Measurements from ENCODE around the gene PYDC1.
"Not testable (repeated sequence)": the region's sequence is repeated elsewhere in the genome, so short reads cannot be mapped to it uniquely, and the experiment has no call there.

Gene PYDC1

DNA sequence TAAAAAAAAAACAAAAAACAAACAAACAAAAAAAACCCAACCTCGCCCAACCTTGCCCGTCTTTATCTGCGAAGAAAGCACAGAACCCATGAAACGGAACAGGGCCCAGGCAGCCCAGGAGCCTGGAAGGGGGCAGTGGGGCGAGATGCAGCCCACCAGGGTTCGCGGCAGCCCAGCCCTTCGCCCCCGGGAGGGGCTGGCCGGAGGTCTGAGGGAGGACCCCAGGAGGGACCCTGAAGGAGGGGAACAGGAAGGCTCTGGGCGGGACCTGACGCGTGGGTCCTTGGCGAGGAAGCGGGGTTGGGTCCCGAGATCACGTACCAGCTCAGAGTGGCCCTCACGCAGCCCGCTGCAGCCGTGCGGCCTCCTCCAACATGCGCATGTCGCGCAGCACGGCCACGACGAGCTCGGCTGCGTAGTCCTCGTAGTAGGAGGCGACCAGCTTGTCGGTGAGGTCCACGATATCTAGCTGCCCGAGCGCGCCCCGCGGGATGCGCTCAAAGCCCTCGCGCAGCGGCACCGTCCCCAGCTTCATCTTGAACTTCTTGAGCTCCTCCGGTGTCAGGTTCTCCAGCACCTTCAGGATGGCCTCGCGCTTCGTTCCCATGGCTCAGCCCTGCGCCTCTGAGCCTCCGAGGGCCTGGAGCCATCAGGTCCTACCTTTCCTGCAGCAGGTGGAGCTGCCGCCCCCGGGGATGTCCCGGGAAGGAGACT lies at the start of gene PYDC1:
TSS of gene PYDC1 (minus strand) at position 714 of the 714 bp plus-strand sequence. CDS start at position 607, 107 bp downstream.
- in situ Hi-C loops (cut with MboI; ENCODE audit: low sequenced_read_pairs) = no loop called here

DNA sequence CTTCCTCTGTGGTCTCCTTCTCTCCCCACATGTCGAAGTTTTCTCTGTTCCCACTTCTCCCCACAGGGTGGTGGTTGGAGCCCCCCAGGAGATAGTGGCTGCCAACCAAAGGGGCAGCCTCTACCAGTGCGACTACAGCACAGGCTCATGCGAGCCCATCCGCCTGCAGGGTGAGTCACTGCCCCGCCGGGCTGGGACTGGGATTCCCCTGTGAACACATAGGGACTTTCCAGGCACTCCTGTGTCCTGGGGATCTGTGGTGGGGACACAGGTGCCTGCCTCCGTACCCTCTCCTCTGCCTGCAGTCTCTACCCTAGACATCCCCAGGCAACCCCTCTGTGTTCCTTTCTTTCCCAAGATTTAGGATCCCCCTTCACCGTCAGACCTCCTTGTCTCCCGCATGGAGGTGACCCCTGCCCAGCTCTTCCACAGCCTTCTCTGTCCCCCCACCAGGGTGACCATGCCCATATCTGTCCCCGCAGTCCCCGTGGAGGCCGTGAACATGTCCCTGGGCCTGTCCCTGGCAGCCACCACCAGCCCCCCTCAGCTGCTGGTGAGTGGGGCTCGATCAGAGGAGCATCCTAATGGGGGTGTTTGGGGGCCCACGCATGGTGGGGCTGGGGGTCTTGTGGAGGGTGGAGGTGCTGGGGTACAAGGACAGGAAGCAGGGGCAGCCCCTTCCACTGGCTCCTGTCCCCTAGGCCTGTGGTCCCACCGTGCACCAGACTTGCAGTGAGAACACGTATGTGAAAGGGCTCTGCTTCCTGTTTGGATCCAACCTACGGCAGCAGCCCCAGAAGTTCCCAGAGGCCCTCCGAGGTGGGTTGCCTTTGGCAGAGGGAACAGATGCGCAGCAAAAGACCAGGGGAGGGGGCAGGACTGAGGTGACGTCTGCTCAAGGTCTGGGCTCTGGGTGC lies 48.7 kb upstream of the PYDC1 start:
- in situ Hi-C loops (cut with MboI; ENCODE audit: low sequenced_read_pairs) = no loop called here

DNA sequence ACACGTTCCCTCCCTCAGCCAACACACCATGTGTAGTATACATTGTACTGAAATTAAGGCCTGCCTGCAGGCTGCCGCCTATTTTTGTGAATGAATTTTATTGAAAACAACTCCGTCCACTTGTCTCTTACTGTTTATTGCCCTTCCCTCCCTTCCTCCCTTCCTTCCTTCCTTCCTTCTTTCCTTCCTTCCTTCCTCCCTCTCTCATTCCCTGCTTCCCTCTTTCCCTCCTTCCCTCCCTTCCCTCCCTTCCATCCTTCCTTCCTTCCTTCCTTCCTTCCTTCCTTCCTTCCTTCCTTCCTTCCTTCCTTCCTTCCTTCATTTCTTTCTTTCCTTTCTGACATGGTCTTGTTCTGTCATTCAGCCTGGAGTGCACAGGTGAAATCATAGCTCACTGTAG lies 45.1 kb upstream of the PYDC1 start:
- in situ Hi-C loops (cut with MboI; ENCODE audit: low sequenced_read_pairs) = no loop called here

DNA sequence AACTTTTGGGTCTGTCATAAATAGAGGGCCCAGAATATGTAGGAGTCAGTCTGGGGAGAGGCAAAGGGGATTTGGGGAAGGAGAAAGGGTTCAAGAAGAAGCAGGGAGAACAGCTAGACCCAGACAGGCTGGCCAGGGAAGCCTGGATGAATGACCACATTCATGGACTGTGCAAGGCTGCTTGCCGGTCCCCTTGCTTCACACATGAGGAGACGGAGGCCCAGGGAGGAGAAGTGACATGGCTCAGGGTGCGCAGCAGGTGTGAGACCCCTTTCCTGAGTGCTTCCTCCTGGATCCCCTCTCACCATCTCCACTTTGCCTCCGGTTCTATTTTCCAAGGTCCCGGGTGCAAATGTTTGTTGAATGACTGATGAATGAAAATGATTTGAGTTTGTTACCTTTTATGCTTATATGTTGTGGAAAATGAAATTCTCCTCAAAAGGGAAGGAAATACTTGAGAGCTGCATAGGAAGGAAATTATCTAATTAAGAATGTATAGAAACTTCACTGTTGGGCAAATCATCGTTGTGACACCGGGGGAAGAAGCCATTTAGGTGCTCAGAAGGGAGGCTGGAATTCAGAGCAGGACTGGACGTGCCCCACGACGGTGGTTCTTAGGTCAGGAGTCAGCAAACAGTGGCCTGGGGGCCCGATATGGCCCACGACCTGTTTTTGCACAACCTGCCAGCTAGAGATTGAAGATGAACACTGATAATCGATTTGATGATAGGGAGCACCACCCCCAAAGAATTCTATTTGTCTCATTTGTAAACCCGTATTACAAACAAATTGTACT lies 43.4 kb upstream of the PYDC1 start:
- in situ Hi-C loops (cut with MboI; ENCODE audit: low sequenced_read_pairs) = no loop called here

DNA sequence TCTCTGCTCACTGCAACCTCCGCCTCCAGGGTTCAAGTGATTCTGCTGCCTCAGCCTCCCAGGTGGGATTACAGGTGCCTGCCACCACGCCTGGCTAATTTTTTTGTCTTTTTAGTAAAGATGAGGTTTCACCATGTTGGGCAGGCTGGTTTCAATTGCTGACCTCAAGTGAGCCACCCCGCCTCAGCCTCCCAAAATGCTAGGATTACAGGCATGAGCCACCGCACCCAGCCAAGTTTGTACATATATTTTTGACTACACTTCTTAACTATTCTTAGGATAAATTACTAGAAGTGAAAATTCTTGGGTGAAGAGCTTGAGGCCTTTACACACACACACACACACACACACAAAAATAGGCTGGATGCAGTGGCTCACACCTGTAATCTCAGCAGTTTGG lies 41.4 kb upstream of the PYDC1 start:
- in situ Hi-C loops (cut with MboI; ENCODE audit: low sequenced_read_pairs) = no loop called here

DNA sequence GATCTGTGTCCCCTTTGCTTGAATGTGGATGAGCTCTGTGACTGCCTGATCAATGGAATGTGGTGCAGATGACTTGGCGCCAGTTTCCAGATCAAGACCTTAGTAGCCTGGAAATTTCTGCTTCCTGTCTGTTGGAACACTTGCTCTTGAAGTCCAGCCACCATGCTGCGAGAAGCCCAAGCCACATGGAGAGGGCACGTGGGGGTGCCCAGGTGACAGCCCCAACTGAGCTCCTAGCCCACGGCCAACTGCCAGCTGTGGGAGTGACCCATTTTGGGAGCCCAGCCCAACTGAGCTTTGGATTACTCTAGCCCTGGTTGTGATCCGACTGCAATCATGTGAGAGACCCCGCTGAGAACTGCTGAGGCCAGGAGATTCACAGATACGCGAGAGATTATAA lies 39.5 kb upstream of the PYDC1 start:
- in situ Hi-C loops (cut with MboI; ENCODE audit: low sequenced_read_pairs) = no loop called here

DNA sequence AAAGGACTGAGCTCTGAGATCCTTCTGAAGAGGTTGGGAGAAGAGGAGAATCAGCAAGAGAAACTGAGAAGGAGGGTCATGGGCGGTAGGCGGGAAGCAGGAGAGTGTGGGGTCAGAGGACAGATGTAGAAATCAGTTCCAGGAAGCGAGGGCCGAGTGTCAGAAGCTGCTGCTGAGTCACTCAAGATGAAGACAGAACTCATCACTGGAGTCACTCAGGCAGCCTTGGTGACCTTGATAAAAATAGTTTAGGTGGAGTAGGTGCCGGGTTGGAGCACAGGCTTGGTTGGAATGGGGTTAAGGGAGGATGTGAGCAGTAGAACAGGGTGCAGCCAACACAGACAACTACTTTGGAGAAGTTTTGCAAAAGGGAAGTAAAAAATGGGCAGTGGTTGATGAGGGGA lies 36.7 kb upstream of the PYDC1 start:
- in situ Hi-C loops (cut with MboI; ENCODE audit: low sequenced_read_pairs) = no loop called here

DNA sequence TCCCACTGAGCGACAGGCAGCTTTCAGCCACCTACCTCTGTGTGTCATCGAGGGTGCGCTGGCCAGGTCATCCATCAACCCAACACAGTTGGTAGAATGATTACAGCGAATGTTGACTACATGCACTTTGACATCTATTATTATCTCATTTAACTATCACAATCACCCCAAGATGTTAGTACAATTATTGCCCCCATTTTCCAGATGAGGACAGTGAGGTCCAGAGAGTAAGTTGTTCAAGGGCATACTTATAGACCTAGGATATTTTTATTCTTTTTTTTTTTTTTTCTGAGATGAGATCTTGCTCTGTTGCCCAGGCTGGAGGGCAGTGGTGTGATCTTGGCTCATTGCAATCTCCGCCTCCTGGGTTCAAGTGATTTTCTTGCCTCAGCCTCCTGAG lies 34.5 kb upstream of the PYDC1 start:
- in situ Hi-C loops (cut with MboI; ENCODE audit: low sequenced_read_pairs) = no loop called here

DNA sequence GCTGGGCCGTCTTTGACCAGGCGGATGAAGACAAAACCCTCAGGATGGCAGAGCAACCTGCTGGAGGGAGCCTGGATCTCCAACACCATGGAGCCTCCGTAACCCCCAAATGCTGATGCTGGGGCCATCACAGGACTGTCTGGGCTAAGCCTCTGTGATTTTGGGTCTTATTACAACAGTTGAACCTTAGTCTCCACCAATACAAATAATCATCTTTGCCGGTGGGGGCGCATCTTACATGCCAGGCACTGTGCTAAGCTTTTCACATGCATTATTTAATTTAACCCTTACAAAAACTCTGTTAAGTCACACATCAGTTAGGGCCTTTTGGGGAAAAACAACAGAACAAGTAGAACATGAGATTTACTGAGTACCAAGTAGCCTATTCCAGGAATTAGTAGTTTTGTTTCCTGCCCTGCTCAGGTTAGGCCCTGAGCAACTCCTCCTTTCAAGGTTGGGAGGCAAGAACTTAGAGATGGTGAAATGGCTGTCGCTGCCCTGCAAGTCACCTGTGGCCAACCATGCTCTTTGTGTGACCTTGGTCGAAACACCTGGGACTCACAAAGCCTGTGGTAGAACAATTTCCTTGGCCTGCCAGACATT lies 33.9 kb upstream of the PYDC1 start:
- in situ Hi-C loops (cut with MboI; ENCODE audit: low sequenced_read_pairs) = no loop called here

DNA sequence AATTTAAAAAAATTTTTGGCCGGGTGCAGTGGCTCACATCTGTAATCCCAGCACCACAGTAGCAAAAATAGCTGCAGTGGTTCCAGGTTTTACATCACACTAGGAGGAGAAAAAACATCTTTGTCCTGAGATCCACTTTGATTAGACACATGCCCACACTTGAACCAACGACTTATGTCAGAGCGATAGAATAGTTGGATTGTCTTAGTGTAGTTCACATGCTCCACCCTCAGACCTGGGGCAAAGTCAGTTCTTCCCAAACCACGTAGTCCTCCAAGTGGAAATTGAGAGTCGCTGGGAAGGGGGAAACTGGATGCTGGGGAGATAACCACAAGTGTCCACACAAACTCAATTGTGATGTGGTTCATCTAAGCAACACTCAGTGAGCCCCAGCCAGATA lies 31.4 kb upstream of the PYDC1 start:
- in situ Hi-C loops (cut with MboI; ENCODE audit: low sequenced_read_pairs) = no loop called here

DNA sequence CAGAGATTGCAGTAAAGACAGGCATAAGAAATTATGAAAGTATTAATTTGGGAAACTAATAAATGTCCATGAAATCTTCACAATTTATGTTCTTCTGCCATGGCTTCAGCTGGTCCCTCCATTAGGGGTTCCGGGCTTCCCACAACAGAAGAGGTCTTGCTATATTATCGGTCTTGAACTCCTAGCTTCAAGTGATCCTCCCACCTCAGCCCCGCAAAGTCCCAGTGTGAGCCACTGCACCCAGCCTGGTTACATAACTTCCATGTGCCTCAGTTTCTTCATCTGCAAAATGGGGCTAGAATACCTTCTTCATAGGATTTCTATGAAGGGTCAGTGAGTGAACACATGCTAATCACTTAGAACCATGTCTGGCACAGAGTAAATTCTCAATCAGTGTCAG lies 29.4 kb upstream of the PYDC1 start:
- in situ Hi-C loops (cut with MboI; ENCODE audit: low sequenced_read_pairs) = no loop called here

DNA sequence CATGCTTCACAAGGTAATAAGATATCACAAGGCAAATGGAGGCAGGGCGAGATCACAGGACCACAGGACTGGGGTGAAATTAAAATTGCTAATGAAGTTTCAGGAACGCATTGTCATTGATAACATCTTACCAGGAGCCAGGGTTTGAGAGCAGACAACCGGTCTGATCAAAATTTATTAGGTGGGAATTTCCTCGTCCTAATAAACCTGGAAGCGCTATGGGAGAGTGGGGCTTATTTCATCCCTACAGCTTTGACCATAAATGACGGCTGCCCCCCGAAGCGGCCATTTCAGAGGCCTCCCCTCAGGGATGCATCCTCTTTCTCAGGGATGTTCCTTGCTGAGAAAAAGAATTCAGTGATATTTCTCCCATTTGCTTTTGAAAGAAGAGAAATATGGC lies 28.7 kb upstream of the PYDC1 start:
- in situ Hi-C loops (cut with MboI; ENCODE audit: low sequenced_read_pairs) = not testable (repeated sequence)

DNA sequence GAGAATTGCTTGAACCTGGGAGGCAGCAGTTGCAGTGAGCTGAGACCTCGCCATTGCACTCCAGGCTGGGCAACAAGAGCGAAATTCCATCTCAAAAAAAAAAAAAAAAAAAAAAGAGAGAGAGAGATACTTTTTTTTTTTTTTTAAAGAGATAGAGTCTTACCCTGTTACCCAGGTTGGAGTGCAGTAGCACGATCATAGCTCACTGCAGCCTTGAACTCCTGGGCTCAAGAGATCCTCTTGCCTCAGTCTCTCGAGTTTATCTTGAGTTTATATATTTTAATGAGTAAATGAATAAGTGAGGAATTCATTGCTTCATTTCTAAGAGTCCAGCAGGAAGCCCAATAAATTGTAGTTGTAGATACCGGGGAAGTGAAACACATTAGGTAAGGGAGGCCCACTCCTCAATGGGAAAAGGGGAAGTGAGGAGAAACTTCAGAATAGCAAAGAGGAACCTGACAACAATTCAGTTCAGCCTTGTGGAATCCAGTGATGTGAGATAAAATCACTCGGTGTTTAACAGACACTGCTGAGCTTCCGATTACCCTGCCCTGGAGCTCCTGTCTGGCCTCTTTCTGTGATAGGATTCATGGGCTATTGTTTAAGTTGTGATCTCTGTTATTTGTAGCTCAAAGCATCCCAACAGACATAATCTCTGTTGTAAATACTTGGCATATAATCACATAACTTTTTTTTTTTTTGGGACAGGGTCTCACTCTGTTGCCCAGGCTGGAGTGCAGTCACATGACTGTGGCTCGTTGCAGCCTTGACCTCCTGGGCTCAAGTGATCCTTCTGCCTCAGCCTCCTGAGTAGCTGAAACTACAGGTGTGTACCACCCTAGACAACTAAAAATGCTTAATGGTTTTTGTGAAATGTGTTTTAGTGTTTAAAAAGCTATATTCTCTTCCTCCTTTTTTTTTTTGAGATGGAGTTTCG lies 27.1 kb upstream of the PYDC1 start:
- in situ Hi-C loops (cut with MboI; ENCODE audit: low sequenced_read_pairs) = no loop called here

DNA sequence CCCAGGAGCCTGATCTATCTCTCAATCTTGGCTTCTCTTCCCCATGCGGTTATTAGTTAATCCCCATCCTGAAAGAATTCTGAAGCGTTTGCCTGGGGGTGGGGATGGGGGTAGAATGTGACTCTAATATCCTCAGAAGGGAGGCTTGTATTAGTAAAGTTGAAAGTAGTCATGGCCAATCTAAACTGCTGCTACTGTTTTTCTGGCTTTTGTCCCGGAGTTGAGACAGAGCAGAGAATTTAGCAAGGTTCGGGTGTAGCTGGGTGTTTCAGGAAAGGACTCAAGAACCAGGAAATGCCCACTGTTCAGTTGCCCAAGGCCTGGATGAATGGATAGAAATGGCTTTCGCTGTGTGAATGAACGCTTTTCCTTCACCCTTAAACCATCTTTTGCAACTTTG lies 25.3 kb upstream of the PYDC1 start:
- in situ Hi-C loops (cut with MboI; ENCODE audit: low sequenced_read_pairs) = no loop called here

DNA sequence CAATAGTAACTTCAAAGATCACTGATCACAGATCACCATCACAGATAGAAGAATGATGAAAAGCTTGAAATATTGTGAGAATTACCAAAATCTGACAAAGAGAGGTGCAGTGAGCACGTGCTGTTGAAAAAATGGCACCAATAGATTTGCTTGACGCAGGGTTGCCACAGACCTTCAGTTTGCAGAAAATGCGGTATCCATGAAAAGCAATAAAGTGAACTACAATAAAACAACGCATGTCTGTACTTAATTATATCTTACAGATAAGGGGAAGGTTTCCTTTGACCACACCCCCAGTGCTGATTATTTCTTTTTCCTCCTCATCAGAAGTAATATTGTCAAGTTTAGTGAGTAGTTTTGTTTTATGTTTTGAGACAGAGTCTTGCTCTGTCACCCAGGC lies 21.1 kb upstream of the PYDC1 start:
- in situ Hi-C loops (cut with MboI; ENCODE audit: low sequenced_read_pairs) = no loop called here

DNA sequence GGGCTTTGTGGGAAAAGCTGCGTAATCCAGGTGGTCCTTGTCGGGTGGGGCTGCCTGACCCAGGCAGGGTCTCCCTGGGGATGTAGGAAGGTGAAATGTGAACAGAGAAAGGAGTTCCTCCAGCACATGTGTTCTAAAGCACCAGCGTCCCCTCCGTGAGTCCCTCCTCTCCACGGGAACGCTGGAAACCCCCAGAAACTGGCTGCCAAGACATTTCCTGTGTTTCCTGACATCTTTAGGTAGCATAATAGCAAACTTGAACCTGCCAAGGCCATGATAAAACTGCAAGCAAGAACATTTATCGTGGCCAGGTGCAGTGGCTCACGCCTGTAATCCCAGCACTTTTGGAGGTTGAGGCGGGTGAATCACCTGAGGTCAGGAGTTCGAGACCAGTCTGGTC lies 12.6 kb upstream of the PYDC1 start:
- in situ Hi-C loops (cut with MboI; ENCODE audit: low sequenced_read_pairs) = no loop called here

DNA sequence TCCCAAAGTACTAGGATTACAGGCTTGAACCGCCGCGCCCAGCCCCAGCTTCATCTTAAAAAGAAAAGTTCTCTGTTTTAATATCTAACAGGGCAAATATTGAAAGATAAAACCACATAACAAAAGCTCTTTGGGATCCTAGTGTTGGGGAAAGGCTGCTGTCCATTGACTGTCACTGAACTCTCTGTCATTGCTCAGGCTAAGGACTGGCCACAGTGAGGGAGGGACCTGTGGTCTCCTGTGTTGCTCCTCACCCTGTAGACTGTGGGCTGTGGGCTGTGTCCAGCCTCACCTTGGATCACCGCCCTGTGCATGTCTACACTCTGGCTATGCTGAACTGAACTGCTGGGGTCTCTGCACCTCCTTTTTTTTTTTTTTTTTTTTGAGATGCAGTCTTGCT lies 11.3 kb upstream of the PYDC1 start:
- in situ Hi-C loops (cut with MboI; ENCODE audit: low sequenced_read_pairs) = no loop called here

DNA sequence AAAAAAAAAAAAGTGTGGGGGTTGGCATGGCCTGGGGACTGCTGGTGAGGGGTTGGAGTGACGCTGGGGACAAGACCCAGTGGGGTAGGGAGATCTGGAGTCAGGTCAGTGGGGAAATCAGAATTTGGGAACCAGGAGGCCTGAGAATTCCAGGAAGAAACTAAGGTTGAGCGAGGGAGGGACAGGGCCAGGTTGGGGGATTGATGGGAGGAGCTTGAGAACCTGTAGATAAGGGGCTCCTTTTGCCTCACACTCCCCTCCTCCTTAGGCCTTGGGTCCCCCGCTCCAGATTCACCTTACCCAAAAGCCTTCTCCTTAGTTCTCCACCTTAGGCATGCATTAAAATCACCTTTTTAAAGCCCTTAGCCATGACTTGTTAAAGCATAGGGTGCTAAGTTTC lies 8.3 kb upstream of the PYDC1 start:
- in situ Hi-C loops (cut with MboI; ENCODE audit: low sequenced_read_pairs) = no loop called here

DNA sequence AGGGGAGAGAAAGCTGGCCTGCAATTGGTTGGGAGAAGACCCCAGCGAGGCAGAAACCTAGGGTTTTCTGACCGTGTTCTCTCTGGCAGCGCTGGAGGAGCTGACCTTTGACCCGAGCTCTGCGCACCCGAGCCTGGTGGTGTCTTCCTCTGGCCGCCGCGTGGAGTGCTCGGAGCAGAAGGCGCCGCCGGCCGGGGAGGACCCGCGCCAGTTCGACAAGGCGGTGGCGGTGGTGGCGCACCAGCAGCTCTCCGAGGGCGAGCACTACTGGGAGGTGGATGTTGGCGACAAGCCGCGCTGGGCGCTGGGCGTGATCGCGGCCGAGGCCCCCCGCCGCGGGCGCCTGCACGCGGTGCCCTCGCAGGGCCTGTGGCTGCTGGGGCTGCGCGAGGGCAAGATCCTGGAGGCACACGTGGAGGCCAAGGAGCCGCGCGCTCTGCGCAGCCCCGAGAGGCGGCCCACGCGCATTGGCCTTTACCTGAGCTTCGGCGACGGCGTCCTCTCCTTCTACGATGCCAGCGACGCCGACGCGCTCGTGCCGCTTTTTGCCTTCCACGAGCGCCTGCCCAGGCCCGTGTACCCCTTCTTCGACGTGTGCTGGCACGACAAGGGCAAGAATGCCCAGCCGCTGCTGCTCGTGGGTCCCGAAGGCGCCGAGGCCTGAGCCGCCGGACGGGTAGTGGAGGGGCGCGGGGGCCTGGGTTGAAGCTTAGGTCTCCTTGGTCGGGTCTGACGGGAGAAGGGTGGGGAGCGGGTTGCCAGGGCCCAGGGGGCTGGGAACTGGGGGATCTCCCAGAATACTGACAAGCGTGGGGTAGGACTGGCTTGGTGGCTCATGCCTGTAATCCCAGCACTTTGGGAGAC lies 7.4 kb upstream of the PYDC1 start:
- in situ Hi-C loops (cut with MboI; ENCODE audit: low sequenced_read_pairs) = no loop called here

Data from hTERT RPE-1 (cell line).